ENCODE results near the gene SLC37A4.
"Not testable (repeated sequence)": the region's sequence is repeated elsewhere in the genome, so short reads cannot be mapped to it uniquely, and the experiment has no call there.

The SLC37A4 gene

DNA sequence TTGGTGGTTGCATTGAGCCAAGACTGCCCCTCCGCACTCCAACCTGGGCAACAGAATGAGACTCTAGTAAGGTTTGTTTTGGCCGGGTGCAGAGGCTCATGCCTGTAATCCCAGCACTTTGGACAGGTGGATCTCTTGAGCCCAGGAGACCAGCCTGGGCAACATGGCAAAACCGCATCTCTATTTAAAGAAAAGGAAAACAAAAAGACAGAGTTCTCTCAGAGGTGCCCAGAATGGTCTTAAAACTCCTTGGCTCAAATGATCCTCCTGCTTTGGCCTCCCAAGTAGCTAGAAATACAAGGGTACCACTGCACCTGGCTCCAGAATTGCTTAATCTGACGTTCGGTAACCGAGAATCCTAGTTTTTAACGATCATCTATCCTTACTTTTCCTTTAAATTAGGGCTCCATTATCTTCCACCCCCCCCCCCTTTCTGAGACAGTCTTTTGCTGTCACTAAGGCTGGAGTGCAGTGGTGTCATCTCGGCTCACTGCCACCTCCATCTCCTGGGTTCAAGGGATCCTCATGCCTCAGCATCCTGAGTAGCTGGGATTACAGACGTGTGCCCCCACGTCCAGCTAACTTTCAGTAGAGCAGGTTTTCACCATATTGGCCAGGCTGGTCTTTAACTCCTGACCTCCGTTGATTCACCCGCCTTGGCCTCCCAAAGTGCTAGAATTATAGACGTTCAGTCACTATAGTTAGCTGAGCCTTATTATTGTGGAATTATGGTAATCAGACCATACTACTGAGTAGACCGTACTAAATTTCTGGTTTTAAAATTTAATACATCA is 14.3 kb downstream of the SLC37A4 start:
- no peak for DNase-seq

DNA sequence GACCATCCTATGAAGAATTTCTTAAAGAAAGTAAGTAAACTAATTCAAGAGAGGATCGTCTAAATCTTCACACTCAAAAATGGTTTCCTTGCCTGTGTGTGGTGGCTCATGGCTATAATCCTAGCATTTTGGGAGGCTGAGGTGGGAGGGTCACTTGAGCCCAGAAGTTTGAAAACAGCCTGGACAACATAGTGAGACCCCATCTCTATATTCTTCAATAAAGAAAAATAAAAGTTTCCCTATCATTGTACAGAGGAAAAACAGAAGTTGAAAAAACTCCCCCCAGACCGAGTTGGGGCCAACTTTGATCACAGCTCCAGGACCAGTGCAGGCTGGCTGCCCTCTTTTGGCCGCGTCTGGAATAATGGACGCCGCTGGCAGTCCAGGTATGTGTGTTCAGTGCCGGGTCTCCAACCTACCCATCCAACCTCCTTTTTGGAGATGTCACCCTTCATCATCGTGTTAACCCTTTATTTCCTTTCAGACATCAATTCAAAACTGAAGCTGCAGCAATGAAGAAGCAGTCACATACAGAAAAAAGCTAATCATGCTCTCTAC is 15.5 kb downstream of the SLC37A4 start:
- DNase-seq: no peak

DNA sequence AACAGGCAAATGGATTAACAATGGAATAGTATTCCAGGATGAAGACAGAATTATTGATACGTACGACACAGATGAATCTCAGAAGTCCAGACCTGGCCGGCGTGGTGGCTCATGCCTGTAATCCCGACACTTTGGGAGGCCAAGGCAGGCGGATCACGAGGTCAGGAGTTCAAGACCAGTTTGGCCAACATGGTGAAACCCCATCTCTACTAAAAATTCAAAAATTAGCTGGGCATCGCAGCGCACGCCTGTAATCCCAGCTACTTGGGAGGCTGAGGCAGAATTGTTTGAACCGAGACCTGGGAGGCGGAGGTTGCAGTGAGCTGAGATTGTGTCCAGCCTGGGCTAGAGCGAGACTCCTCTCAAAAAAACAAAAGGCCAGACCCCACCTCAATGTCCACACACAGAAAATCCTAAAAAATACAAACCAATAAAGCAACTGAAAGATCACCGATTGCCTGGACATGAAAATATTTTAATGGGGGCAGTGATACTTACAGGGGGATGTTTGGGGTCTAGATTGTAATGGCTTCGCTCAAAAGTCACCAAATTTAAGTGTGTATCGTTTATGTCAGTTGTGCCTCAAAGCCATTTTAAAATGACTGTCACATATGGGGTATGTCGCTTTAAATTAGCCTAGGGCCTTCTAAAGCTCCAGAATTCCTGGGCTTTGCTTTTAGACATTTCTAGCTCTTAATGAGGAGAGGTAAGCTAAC is 16.3 kb downstream of the SLC37A4 start:
- no peak for DNase-seq

DNA sequence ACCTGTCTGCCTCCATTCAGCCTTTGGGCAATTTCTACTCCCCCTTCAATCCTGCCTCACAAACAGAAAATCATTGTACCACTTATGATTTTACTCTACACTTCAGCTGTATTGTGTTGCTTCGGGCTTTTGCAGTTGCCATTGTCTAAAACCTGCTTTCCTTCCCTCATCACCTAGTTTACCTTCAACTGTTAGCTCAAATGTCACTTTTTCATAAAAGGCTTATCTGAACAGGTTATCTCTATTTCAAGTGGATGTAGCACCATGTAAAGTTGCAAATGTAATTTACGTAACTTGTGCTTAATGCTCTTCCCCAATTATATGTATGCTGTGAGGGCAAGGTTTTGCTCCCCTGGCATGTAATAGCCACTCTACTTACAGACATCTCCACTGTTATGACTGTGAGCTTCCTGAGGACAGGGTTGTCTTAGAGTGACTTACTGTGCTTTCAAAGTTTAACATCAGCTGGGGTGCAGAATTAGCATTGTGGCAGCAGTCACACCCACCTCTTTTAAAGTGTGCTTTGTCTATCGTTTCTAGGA is 18.0 kb downstream of the SLC37A4 start:
- no peak for DNase-seq

DNA sequence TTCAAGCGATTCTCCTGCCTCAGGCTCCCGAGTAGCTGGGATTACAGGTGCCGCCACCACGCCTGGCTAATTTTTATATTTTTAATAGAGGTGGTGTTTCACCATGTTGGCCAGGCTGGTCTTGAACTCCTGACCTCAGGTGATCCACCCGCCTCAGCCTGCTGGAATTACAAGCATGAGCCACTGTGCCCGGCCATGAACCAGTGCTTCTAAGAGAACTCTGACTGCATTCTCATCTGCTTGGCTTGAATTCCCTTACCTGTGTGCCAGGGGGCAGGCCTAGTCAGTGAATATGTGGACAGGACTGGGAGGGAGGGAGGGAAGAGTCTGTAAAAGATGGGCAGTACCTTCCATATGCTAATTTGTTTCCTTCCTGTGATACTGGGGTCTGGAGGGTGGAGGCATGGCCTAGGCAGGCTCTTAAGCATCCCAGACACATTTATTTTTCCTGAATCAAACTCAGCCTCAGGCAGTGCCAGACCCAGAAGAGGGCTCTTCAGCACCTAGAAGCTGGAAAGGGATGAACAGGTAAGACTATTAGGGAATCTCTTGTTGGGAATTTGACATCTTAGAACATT is 19.1 kb downstream of the SLC37A4 start:
- DNase-seq: no peak

DNA sequence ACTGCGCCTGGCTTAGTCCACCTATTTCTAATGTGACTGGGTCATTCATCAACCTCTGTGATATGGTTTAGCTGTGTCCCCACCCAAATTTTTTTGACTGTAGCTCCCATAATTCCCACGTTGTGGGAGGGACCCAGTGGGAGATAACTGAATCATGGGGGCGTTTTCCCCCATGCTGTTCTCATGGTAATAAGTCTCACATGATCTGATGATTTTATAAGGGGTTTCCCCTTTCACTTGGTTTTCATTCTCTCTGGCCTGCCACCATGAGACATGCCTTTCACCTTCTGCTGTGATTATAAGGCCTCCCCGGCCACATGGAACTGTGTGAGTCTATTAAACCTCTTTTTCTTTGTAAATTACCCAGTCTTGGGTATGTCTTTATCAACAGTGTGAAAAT is 24.0 kb downstream of the SLC37A4 start:
- DNase-seq: no peak

DNA sequence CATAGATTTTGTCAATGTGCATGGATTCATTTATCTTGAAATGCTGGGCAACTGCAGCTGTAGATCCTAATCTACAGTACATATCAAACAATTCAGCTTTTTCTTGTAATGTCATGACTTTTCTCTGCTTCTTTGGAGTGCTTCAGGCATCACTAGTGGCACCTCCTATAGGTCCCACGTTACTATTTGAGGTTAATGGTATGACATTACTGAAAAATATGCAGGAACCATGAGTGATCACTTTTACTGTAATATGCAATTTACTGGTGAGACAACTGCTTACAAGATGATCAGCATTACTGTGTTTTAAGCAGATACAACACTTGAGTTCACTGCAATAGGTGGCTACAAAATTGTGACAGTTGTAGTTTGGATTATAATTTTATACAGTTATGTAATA is 29.8 kb downstream of the SLC37A4 start:
- DNase-seq: no peak

DNA sequence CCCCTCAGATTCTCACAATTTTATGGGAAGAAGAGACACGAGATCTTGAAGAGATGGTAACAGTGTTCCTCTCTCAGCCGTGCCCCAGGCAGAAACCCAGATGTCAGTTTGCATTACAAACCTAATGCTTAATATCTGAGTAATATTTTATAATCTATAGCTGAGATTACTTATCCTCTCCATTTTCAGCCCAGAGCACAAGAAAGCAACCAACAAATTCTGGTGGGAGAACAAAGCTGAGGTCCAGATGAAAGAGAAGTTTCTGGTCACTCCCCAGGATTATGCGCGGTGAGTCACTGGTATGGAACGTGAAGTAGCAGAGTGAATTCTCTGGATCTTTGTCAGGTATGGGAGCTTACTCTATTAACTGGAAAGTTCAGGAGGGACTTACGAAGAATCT is 31.9 kb downstream of the SLC37A4 start:
- DNase-seq: no peak

DNA sequence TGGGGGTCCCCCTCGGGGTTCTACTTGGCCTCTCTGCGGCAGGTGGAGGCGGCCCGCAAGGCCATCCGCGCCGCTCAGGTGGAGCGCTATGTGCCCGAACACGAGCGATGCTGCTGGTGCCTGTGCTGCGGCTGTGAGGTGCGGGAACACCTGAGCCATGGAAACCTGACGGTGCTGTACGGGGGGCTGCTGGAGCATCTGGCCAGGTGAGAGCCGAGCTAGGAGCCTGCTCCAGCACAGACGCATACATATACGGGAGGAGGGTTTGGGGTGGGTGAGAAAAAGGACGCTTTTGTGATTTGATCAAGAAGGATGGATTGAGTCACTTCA is 32.3 kb downstream of the SLC37A4 start:
- DNase-seq: no peak

DNA sequence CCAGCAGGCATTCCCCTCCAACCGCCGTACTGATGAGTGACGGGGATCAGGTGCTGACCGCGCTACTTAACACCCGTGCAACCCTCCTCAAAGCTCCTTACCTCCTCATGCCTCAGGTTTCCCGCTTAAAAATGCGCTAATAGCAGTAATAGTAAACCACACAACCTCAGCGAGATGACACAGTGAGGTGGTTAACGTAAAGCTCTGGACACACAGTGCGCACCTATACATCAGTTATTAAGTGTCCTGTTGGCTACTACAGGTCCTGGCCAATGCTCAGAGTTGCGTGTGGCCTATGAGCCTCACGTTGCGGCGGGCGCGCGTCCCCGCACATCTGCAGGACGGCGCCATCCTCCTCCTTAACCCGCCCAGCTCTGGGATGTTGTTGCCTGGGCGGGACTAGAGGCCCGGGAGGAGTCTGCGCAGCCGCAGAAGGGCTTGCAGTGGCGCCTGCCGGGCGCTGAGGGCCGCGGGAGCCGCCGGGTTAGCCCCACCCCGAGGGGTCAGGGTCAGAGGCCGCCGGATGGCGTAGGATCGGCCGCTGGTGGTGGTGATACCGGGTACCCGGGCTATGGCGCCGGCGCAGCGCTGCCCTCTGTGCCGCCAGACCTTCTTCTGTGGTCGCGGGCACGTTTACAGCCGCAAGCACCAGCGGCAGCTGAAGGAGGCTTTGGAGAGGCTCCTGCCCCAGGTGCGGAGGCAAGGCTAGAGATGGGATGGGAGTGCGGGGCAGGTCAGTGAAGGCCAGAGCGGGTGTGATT is 32.9 kb downstream of the SLC37A4 start, which contains the start of gene CENATAC:
TSS of gene CENATAC (plus strand) at position 512 of the 761 bp plus-strand sequence. CDS start at position 572, 60 bp downstream.
- peak; percentile 95 to 97 (median 95) for DNase-seq

DNA sequence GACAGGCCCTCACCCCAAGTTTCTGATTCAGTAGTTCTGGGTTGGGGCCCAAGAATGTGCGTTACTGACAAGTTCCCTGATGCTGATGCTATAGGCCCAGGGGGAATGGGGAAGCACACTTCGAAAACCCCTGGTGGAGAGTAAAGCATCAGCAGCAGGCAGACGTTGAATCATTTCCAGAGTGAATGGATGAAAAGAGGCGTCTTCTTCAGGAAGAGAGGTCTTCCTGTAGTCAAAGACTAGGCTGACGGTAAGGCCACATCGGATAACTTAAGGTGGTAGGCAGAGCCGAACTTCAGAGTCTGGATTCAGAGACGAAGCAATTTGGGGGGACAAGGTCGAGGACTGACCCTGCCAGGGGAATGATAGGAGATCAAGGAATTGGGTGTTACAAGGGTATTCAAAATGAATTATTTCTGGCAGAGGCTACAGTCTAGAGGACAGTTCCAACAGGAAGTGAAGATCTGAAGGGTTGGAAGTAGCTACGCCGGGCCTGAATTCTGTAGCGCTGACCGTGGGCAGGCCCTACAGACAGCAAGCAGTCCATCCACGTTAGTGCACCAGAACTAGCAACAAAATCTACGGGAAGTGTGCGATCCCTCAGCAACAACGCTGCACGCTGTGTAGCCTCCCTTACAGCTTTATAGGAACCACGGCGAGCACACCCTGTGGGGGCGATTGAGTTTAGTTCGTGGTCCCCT is 33.6 kb downstream of the SLC37A4 start:
- DNase-seq: peak in 2 of 5 donors; percentile 13 to 76

DNA sequence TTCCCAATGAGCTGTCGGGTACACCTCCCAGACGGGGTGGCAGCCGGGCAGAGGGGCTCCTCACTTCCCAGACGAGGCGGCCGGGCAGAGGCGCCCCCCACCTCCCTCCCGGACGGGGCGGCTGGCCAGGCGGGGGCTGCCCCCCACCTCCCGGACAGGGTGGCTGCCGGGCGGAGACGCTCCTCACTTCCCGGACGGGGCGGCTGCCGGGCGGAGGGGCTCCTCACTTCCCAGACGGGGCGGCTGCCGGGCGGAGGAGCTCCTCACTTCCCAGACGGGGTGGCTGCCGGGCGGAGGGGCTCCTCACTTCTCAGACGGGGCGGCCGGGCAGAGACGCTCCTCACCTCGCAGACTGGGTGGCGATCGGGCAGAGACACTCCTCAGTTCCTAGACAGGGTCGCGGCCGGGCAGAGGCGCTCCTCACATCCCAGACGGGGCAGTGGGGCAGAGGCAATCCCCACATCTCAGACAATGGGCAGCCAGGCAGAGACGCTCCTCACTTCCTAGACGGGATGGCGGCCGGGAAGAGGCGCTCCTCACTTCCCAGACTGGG is 39.1 kb downstream of the SLC37A4 start:
- not testable (repeated sequence) for DNase-seq

DNA sequence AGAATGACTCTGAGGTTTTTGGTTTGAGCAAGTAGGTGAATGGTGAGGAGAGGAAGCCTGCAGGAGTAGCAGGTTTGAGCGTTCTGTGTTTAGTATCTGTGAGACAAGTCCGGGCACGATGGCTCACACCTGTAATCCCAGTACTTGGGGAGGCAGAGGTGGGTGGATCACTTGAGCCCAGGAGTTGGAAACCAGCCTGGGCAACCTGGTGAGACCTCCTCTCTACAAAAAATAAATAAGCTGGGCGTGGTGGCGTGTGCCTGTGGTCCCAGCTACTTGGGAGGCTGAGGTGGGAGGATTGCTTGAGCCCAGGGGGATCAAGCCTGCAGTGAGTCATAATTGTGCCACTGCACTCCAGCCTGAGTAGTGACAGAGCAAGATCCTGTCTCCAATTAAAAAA is 42.4 kb downstream of the SLC37A4 start:
- no peak for DNase-seq

DNA sequence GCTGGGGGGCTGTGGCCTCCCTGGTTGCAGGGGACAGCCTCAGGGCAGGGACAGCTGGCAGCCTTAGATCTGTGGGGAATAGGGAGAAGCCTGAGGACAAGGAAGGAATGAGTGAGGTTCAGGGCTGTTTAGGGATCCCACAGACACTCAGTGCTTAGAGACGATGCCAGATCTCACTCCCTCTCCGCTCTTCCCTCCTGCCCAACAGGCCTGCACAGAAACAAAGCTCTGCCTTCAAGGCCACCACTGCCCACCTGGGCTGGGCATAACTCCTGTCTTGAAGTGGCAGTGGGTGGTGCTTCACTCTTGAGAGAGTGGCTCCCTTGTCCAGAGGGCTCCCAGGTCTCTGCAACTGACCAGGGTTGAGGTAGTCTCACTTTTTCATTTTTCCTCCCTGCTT is 45.9 kb downstream of the SLC37A4 start:
- DNase-seq: no peak

DNA sequence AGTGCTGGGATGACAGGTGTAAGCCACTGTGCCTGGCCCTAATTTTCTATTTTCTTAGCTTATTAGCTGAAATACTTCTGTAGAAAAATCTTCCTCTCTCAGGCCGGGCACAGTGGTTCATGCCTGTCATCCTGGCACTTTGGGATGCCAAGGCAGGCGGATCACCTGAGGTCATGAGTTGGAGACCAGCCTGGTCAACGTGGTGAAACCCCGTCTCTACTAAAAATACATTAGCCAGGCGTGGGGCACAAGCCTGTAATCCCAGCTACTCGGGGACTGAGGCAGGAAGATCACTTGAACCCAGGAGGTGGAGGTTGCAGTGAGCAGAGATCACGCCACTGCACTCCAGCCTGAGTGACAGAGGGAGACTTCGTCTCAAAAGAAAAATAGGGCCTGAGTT is 46.3 kb downstream of the SLC37A4 start:
- DNase-seq: not testable (repeated sequence)

DNA sequence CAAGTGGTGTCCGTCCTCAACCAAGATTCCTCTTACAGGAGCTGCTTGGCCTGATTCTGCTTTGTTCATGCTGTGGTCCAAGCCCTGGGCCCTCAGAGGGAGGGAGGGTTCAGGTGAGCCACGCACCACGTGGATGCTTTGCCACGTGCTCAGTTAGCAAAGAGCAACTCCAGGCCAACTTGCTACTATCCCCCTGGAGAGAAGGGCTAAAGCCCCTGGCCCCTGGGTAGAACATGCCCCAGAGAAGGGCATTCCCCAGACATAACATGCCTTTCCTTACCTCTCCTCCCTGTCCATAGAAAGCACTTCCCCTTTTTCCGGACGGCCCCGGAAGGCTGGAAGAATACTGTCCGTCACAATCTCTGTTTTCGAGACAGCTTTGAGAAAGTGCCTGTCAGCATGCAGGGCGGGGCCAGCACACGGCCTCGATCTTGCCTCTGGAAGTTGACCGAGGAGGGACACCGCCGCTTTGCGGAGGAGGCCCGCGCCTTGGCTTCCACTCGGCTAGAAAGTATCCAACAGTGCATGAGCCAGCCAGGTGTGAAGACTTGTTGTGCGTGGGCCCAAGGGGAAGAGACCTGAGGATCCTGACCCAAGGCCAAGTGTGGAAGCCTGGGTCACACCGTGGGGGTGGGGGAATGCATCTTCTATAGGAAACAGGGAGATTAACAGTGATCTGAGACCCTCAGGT is 50.3 kb downstream of the SLC37A4 start:
- DNase-seq: no peak

DNA sequence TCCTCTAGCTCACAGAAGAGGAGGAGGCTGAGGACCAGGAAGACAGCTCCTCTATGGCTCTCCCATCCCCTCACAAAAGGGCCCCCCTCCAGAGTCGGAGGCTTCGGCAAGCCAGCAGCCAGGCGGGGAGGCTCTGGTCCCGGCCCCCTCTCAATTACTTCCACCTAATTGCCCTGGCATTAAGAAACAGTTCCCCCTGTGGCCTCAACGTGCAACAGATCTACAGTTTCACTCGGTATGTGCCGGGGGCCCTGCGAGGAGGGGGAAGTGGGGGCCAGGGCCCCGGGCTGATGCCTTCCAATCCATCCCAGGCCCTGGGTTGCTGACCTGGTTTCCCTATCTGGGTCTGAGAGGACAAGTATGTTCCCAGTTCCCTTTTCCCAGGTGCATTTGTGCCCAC is 51.2 kb downstream of the SLC37A4 start:
- DNase-seq: no peak

DNA sequence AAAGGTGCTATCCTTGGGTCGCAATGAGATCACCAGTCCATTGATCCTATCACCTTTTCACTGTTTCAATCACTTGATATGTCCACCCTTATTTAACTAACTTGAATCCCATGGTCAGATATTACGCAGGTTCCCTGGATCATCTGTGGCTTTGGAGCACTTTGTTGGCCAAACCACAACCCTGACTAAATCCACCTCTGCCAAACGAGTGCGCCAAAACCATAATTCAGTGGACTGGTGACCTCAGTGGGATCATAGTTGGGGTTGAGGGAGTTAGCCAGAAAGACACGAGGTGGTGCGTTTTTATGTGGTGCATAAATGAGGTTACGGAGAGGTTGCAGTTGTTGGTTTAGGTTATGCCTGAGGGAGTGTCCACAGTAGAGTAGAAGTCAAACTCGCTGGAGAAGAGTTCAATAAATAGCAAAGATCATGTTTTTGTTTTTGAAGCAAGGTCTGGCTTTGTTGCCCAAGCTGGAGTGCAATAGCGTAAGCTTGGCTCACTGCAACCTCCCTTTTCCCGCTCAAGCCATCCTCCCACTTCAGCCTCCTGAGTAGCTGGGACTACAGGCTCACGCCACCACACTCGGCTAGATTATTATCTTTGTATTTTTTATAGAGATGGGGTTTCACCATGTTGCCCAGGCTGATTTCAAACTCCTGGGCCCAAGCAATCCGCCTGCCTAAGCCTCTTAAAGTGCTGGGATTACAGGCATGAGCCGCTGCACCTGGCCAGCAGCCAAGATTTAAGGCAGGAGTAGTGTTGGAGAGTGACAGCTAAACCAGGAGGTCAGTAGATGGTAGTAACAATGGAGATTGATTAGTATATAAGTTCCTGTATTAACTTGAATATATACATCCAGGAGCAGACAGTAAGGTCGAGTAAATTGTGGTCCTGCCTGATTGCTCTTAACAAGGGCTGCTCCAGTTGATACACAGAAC is 54.6 kb downstream of the SLC37A4 start:
- no peak for DNase-seq

All from T-helper 1 cell (primary cell).